ENCODE measurements around the gene RAD51. TPM values are rescaled to one million over a fixed set of nuclear protein-coding genes. Genes with fewer than 3 reads are reported as not detected.
"Not testable (repeated sequence)": the region's sequence is repeated elsewhere in the genome, so short reads cannot be mapped to it uniquely, and the experiment has no call there.

The RAD51 gene
- total RNA-seq, 3 donors from 2014 or later = 2.9 to 13.1 (median 8.3) TPM

- intact Hi-C loops (cut with DNase I, micrococcal nuclease) = no loop called here
- no peak overlapping the region for H3K4me3 ChIP-seq
- DNase-seq (no peak), ATAC-seq (no peak)
- TF ChIP-seq CTCF (IDR thresholded peaks at IDR 0.05) = no peak
- H3K9me3 ChIP-seq = no peaks in the 10 kb centered on the region
- no peaks in the 10 kb centered on the region for H3K36me3 ChIP-seq (ENCODE audit: low read depth)
- H3K4me1 ChIP-seq (ENCODE audit: low read depth) = no peaks in the 10 kb centered on the region
Observed at GRCh38 chr15:40680151-40680550, 14.8 kb upstream of the RAD51 start.

- H3K4me3 ChIP-seq; H3K36me3 ChIP-seq (ENCODE audit: low read depth); DNase-seq; intact Hi-C loops (cut with DNase I, micrococcal nuclease); ATAC-seq; H3K4me1 ChIP-seq (ENCODE audit: low read depth); H3K9me3 ChIP-seq: not testable (repeated sequence)
Observed at GRCh38 chr15:40680959-40681358, 14.0 kb upstream of the RAD51 start.

GRCh38 chr15:40684381-40684780 lies 10.6 kb upstream of the RAD51 start:
- intact Hi-C loops (cut with DNase I, micrococcal nuclease) = no loop called here
- no peaks in the 10 kb centered on the region for H3K4me1 ChIP-seq (ENCODE audit: low read depth)
- DNase-seq = no peak
- H3K9me3 ChIP-seq = no peaks in the 10 kb centered on the region
- no peaks in the 10 kb centered on the region for H3K36me3 ChIP-seq (ENCODE audit: low read depth)
- H3K4me3 ChIP-seq = no peak overlapping the region
- ATAC-seq = no peak
- TF ChIP-seq CTCF (IDR thresholded peaks at IDR 0.05) = no peak

GRCh38 chr15:40685376-40685775 lies 9.6 kb upstream of the RAD51 start:
- DNase-seq = no peak
- no peak for ATAC-seq
- Histone ChIP-seq H3K36me3 (ENCODE audit: low read depth) (no peaks in the 10 kb centered on the region), H3K4me1 (ENCODE audit: low read depth) (no peaks in the 10 kb centered on the region), H3K4me3 (no peak overlapping the region), H3K9me3 (no peaks in the 10 kb centered on the region)
- intact Hi-C loops (cut with DNase I, micrococcal nuclease) = no loop called here
- no peak for TF ChIP-seq CTCF (IDR thresholded peaks at IDR 0.05)

GRCh38 chr15:40688932-40689799 lies 5.8 kb upstream of the RAD51 start:
- Histone ChIP-seq H3K4me3 (no peak overlapping the region), H3K36me3 (ENCODE audit: low read depth) (no peaks in the 10 kb centered on the region), H3K9me3 (no peaks in the 10 kb centered on the region), H3K4me1 (ENCODE audit: low read depth) (peaks cover 14% of the 10 kb centered on the region)
- TF ChIP-seq CTCF (IDR thresholded peaks at IDR 0.05) = no peak
- intact Hi-C loops (cut with DNase I, micrococcal nuclease) = no loop called here
- DNase-seq (no peak), ATAC-seq (no peak)

GRCh38 chr15:40691737-40692136 lies 3.2 kb upstream of the RAD51 start:
- ATAC-seq (peak; percentile 37), DNase-seq (peak in 1 of 3 donors; percentile 25)
- H3K4me3 ChIP-seq = no peak overlapping the region
- H3K4me1 ChIP-seq (ENCODE audit: low read depth) = peaks cover 14% of the 10 kb centered on the region
- no peaks in the 10 kb centered on the region for H3K9me3 ChIP-seq
- intact Hi-C loops (cut with DNase I, micrococcal nuclease) = loop anchor here in 1 of 2 donors (10.0 kb wide), 1 partner anchor 93 kb away; no protein-coding TSS in a partner anchor
- TF ChIP-seq CTCF (IDR thresholded peaks at IDR 0.05) = no peak
- no peaks in the 10 kb centered on the region for H3K36me3 ChIP-seq (ENCODE audit: low read depth)

Measured in mucosa of descending colon (tissue), 3 donors.